ENCODE measurements around the gene ZBTB45.
"Not testable (repeated sequence)": the region's sequence is repeated elsewhere in the genome, so short reads cannot be mapped to it uniquely, and the experiment has no call there.

DNA sequence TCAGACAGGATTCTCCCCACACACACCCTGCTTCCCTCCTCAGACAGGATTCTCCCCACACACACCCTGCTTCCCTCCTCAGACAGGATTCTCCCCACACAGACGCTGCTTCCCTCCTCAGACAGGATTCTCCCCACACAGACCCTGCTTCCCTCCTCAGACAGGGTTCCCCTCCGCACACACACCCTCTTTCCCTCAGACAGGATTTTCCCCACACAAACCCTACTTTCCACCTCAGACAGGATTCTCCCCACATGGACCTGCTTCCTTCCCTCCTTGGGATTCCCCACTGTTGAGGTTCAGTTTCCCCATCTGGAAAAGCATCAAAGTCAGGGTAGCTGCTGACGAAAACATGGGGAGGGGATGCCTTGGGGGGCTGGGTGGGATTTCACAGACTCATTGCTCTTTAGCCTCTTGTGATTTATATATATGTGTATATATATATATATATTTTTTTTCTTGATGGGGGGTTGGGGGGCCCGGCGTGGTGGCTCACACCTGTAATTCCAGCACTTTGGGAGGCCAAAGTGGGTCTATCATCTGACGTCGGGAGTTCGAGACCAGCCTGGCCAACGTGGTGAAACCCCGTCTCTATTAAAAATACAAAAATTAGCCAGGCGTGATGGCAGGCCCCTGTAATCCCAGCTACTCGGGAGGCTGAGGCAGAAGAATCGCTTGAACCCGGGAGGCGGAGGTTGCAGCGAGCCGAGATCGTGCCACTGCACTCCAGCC is 23.2 kb upstream of the ZBTB45 start:
- TF ChIP-seq FOXK2 (conservative IDR thresholded peaks at IDR 0.05 in 1 of 2, IDR thresholded peaks at IDR 0.05 in 1 of 2; ENCODE audit: low read depth in 2 of 2); RBM39 (optimal IDR thresholded peaks at IDR 0.05; ENCODE audit: low read depth, low read length); GTF2F1 (IDR thresholded peaks at IDR 0.05; ENCODE audit: low read depth, low read length): not testable (repeated sequence)
- TF ChIP-seq, protein P1, sequence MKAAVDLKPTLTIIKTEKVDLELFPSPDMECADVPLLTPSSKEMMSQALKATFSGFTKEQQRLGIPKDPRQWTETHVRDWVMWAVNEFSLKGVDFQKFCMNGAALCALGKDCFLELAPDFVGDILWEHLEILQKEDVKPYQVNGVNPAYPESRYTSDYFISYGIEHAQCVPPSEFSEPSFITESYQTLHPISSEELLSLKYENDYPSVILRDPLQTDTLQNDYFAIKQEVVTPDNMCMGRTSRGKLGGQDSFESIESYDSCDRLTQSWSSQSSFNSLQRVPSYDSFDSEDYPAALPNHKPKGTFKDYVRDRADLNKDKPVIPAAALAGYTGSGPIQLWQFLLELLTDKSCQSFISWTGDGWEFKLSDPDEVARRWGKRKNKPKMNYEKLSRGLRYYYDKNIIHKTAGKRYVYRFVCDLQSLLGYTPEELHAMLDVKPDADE (conservative IDR thresholded peaks at IDR 0.05; ENCODE audit: control insufficient read depth, low read depth, low read length) = not testable (repeated sequence)

Data from K562 (cell line).